ENCODE measurements around the gene SEPTIN5. TPM values are rescaled to one million over a fixed set of nuclear protein-coding genes. Genes with fewer than 3 reads are reported as not detected.

SEPTIN5 gene
- total RNA-seq, 1 experiment from 2014 or later, result 2.0 TPM

GRCh38 chr22:19718456-19719049 lies 4.2 kb downstream of the SEPTIN5 start:
- no peaks in the 10 kb centered on the region for H3K4me1 ChIP-seq (replicated peaks; ENCODE audit: insufficient read depth)
- H2AFZ ChIP-seq, result no peak overlapping the region
- no peaks in the 10 kb centered on the region for H3K9me2 ChIP-seq (ENCODE audit: insufficient read depth)
- no TSS peak for BruUV-seq (replicated peaks)
- H3K4me3 ChIP-seq, result peak overlapping the region; percentile 49; the same call in 1 of the 2 replicates
- peak overlapping the region; percentile 55; the same call in 1 of the 2 replicates for H3K4me2 ChIP-seq
- TF ChIP-seq EZH2 (IDR thresholded peaks at IDR 0.05; ENCODE audit: low read depth) (no peak), CTCF (conservative IDR thresholded peaks at IDR 0.05) (no peak)
- H3K9me3 ChIP-seq (ENCODE audit: insufficient read depth, low read depth), result no peaks in the 10 kb centered on the region
- peaks cover 3% of the 10 kb centered on the region; the same call in 1 of the 2 replicates for H3K27me3 ChIP-seq (ENCODE audit: insufficient read depth, low read depth)
- POLR2A ChIA-PET (ENCODE audit: unreplicated experiment), result no interaction called here
- DNase-seq, result no peak
- H3K36me3 ChIP-seq (ENCODE audit: low read depth), result no peaks in the 10 kb centered on the region
- H3K79me2 ChIP-seq (ENCODE audit: low read depth), result no peaks in the 10 kb centered on the region
- no peak overlapping the region for H3K27ac ChIP-seq
- no peaks in the 10 kb centered on the region for H3F3A ChIP-seq (ENCODE audit: insufficient read depth, low read depth)
- H4K20me1 ChIP-seq (ENCODE audit: insufficient read depth), result no peaks in the 10 kb centered on the region
- intact Hi-C loops (cut with micrococcal nuclease; ENCODE audit: unreplicated experiment), result loop anchor here (5.0 kb wide), 1 partner anchor 41 kb away; no protein-coding TSS in a partner anchor
- CTCF ChIA-PET, result no interaction called here

- no peak overlapping the region for H2AFZ ChIP-seq
- ChIA-PET CTCF (no interaction called here), POLR2A (ENCODE audit: unreplicated experiment) (no interaction called here)
These were observed 4.8 kb downstream of the SEPTIN5 start for GRCh38 chr22:19719050-19719482.

GRCh38 chr22:19719488-19720021 lies 5.3 kb downstream of the SEPTIN5 start:
- no TSS peak for BruUV-seq (replicated peaks)
- intact Hi-C loops (cut with micrococcal nuclease; ENCODE audit: unreplicated experiment), result loop anchor here (5.0 kb wide), 1 partner anchor 42 kb away; no protein-coding TSS in a partner anchor
- Histone ChIP-seq H4K20me1 (ENCODE audit: insufficient read depth) (no peaks in the 10 kb centered on the region), H2AFZ (no peak overlapping the region), H3K4me2 (no peak overlapping the region), H3K36me3 (ENCODE audit: low read depth) (no peaks in the 10 kb centered on the region), H3K79me2 (ENCODE audit: low read depth) (no peaks in the 10 kb centered on the region), H3K9me3 (ENCODE audit: insufficient read depth, low read depth) (no peaks in the 10 kb centered on the region), H3K27me3 (ENCODE audit: insufficient read depth, low read depth) (peaks cover 3% of the 10 kb centered on the region; the same call in 1 of the 2 replicates), H3K4me1 (replicated peaks; ENCODE audit: insufficient read depth) (no peaks in the 10 kb centered on the region), H3F3A (ENCODE audit: insufficient read depth, low read depth) (no peaks in the 10 kb centered on the region), H3K27ac (no peak overlapping the region), H3K9me2 (ENCODE audit: insufficient read depth) (no peaks in the 10 kb centered on the region), H3K4me3 (no peak overlapping the region)
- DNase-seq, result no peak
- TF ChIP-seq EZH2 (IDR thresholded peaks at IDR 0.05; ENCODE audit: low read depth) (no peak), CTCF (conservative IDR thresholded peaks at IDR 0.05) (no peak)
- ChIA-PET POLR2A (ENCODE audit: unreplicated experiment) (no interaction called here), CTCF (no interaction called here)

More at GRCh38 chr22:19719050-19719482, 4.8 kb downstream of the SEPTIN5 start:
- Histone ChIP-seq H3F3A (ENCODE audit: insufficient read depth, low read depth) (no peaks in the 10 kb centered on the region), H3K9me2 (ENCODE audit: insufficient read depth) (no peaks in the 10 kb centered on the region), H3K36me3 (ENCODE audit: low read depth) (no peaks in the 10 kb centered on the region), H4K20me1 (ENCODE audit: insufficient read depth) (no peaks in the 10 kb centered on the region), H3K4me2 (no peak overlapping the region), H3K4me3 (no peak overlapping the region), H3K9me3 (ENCODE audit: insufficient read depth, low read depth) (no peaks in the 10 kb centered on the region), H3K27ac (no peak overlapping the region), H3K79me2 (ENCODE audit: low read depth) (no peaks in the 10 kb centered on the region), H3K27me3 (ENCODE audit: insufficient read depth, low read depth) (peaks cover 3% of the 10 kb centered on the region; the same call in 1 of the 2 replicates), H3K4me1 (replicated peaks; ENCODE audit: insufficient read depth) (no peaks in the 10 kb centered on the region)
- no peak for DNase-seq
- TF ChIP-seq EZH2 (IDR thresholded peaks at IDR 0.05; ENCODE audit: low read depth) (no peak), CTCF (conservative IDR thresholded peaks at IDR 0.05) (no peak)
- intact Hi-C loops (cut with micrococcal nuclease; ENCODE audit: unreplicated experiment), result loop anchor here (5.0 kb wide), 1 partner anchor 42 kb away; no protein-coding TSS in a partner anchor
- BruUV-seq (replicated peaks), result no TSS peak

Measured in PC-9 (cell line).